Midbrain (tissue), 1 donor: ENCODE data around the gene RBM4.
"Not testable (repeated sequence)": the region's sequence is repeated elsewhere in the genome, so short reads cannot be mapped to it uniquely, and the experiment has no call there.

Source experiments
- DNase-seq: peaks from one replicate; lab custom pipeline; 2025; lab: John Stamatoyannopoulos, UW

Gene RBM4

DNA sequence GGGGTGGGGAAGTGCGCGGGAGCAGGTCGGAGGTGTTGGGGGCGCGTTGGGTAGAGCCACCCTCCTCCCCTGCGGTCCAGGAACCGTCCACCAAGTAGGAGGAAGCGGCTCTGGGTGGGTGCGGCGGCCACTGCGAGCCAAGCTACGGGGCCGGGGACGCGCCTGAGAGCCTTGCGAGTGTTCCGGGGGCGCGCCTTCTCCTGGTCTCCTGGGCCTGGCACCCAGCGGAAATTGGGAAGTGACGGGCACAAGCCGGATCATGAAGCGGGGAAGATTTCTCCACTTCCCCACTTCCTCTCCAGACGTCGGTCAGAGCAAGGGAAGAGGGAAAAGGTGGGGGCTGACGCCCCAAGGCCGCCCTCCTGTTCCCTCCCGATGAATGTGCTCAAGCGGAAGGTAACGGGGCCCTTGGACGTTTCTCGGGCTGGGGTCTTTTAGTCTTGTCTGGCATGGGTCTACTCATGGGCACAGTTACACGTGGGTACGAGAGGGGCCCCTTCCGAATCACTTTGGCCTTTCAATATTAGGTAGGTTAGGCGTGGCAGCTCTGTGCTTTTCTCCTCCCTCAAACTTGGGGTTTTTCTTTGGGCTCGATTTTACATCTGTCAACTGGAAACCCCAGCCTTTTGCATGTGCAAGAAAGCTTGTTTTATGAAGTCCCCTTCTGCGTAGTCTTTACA is 21.2 kb upstream of the RBM4 start:
- DNase-seq = no peak

GRCh38 chr11:66619080-66619554 is 19.4 kb upstream of the RBM4 start:
- DNase-seq = peak; percentile 21

- DNase-seq = no peak
Measured at GRCh38 chr11:66624450-66624849, 14.1 kb upstream of the RBM4 start.

DNA sequence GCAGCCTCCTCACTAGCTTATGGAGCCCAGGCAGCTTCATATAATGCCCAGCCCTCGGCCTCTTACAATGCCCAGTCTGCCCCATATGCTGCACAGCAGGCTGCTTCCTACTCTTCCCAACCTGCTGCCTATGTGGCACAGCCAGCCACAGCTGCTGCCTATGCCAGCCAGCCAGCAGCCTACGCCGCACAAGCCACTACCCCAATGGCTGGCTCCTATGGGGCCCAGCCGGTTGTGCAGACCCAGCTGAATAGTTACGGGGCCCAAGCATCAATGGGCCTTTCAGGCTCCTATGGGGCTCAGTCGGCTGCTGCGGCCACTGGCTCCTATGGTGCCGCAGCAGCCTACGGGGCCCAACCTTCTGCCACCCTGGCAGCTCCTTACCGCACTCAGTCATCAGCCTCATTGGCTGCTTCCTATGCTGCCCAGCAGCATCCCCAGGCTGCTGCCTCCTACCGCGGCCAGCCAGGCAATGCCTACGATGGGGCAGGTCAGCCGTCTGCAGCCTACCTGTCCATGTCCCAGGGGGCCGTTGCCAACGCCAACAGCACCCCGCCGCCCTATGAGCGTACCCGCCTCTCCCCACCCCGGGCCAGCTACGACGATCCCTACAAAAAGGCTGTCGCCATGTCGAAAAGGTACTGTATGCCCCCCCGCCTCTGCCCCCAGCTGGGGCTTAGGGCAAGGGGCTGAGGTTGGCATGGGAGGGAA is 13.3 kb upstream of the RBM4 start:
- no peak for DNase-seq

DNA sequence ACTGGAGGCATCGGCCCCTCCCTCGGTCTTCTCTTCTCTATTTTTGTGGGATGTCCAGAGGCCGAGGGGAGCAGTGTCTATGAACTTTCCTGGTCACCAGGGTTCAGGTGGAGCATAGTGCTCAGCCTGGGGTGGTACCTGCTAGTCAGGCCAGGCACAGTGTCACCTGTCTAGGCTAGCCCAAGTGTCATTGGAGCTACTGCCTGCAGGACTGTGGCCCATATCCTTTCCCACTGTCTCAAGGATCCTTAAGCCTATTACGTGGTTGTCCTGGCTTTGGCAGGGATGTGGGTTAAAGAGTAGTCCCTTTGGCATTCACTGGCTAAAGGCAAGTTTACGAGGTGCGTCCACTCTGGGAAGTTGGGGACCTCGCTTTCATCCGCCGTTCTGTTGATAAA is 12.8 kb upstream of the RBM4 start:
- no peak for DNase-seq

- no peak for DNase-seq
Measured at GRCh38 chr11:66626382-66626781, 12.1 kb upstream of the RBM4 start.

GRCh38 chr11:66626926-66627325 is 11.6 kb upstream of the RBM4 start:
- peak; percentile 1 for DNase-seq

DNA sequence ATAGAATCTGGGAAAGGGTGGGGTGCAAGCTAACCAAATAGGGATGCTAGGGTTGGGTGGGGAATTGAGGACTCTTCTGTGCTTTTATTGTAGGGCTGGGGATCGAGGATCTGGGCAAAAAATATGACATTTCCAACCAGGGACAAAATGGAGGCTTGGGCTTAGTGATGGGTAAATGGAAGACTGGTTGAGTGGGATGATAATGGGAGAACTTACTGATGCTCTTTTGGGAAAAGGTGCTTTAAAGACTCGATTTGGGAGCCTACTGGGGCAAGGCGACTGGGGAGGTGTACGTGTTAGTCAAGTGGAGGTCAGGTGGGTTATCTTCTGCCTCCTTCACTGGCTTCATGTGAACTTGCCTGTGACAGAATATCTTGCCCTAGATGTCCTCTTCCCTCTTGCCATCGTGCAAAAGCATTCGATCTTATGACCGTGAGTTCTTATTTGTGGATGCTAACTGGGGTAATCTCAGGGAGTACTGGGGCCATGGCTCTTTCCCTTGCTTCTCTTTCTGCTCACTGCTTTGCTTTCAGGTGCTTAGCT is 10.4 kb upstream of the RBM4 start:
- DNase-seq = no peak

DNA sequence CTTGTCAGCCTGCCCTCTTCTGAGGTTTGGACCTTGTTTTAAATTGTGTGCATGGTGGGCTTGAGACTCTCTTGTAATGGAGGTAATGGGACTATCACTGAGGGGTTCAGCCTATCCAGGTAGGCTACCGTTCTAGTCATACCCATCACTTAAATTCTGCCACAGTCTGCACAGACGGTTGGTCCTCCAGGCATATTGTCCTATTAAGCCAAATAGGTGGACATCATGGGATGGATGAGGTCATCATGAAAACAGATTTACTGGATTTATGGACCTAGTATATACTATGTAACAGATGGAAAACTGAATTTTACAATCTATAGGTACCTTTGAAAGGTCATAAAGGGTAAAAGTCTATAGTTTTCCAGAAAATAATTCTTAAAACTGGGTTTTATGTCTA is 9.1 kb upstream of the RBM4 start:
- no peak for DNase-seq

DNA sequence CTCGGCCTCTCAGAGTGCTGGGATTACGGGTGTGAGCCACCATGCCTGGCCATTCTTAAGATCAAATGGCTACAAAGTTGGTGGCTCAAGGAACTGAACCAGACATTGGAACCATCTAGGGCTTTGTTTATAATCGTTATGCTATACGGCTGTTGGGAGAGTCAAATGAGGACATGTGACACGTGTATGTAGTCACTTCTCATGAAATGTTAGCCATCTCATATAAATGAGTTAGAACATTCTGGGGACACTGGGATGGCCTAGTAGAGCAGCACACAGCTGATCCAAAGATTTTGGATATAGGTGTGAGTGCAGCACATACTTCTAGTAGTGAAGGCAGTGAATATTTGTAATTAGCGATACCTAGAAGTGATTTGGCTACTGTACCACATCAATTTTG is 6.6 kb upstream of the RBM4 start:
- no peak for DNase-seq

- DNase-seq = no peak
Measured at GRCh38 chr11:66632952-66633351, 5.6 kb upstream of the RBM4 start.

GRCh38 chr11:66636411-66636810 is 2.1 kb upstream of the RBM4 start:
- no peak for DNase-seq

DNA sequence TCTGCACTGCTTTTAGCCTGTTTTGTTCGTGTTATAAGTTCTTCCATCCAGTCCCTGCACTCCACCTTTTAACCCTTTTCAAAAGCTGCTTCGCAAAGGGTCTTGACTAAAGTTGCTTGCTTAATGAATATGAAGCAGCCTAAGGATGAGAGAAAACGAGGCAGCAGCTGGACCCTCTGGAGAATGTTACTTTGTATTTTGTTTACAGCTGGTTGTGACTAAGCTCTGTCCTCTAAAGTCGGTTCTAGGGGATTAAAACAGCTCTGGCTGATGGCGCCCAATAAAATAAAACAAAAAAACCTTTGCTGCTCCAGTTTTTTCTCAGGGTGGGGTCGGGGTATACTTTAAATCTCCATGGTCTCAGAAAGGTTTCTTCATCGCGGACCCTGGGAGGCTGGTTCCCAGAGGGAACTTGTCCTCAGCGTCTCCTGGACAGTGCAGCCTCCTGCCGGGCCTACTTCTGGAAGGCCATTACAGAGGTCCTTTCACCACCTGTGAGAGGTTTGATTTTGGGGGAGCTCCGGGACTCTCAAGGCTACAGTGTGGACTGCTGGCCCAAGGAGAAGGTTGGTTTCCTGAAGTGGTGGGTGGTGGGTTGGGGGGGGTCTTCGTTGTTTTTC is 836 bp upstream of the RBM4 start:
- no peak for DNase-seq

- no peak for DNase-seq
Measured at GRCh38 chr11:66639066-66639813, 737 bp downstream of the RBM4 start.

GRCh38 chr11:66639814-66640340 is 1.4 kb downstream of the RBM4 start:
- DNase-seq = not testable (repeated sequence)

DNA sequence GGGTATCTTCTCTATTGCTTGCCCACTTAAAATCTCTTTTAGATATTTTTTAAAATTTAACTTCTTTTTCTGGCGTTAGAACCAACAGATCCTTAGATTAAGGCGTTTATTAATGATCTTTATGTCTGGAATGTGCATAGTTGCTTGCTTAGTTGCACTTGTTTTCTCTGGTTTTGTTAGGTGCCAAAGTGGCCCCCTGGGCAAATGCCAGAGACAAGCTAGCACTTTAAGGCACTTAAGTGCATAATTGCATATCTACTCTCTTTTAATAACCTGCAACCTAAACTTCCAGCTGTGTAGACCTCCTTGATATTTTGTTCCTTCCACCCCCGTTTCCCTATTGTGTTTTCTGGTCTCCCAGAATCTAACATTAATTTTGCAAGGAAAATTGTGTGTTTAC is 3.3 kb downstream of the RBM4 start:
- no peak for DNase-seq

DNA sequence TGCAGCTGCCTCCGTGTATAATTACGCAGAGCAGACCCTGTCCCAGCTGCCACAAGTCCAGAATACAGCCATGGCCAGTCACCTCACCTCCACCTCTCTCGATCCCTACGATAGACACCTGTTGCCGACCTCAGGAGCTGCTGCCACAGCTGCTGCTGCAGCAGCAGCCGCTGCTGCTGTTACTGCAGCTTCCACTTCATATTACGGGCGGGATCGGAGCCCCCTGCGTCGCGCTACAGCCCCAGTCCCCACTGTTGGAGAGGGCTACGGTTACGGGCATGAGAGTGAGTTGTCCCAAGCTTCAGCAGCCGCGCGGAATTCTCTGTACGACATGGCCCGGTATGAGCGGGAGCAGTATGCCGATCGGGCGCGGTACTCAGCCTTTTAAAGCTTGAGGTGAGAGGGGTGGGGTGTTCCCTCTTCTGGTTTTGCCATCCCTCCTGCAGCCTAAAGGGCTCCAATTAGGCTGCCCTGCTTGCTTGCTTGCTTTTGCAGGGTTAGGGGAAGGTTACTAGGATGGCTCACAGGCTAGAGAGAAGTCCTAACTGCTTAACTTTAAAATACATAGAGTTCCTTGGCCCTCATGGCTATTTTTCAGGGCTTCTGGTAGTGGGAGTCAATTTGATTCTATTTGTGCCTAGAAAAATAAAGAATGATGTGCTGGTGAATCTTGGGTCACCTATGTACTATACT is 5.4 kb downstream of the RBM4 start:
- DNase-seq = no peak

- DNase-seq = no peak
Measured at GRCh38 chr11:66646828-66647227, 8.3 kb downstream of the RBM4 start.

GRCh38 chr11:66649903-66650302 is 11.4 kb downstream of the RBM4 start:
- DNase-seq = no peak

- DNase-seq = no peak
Measured at GRCh38 chr11:66651016-66651415, 12.5 kb downstream of the RBM4 start.

DNA sequence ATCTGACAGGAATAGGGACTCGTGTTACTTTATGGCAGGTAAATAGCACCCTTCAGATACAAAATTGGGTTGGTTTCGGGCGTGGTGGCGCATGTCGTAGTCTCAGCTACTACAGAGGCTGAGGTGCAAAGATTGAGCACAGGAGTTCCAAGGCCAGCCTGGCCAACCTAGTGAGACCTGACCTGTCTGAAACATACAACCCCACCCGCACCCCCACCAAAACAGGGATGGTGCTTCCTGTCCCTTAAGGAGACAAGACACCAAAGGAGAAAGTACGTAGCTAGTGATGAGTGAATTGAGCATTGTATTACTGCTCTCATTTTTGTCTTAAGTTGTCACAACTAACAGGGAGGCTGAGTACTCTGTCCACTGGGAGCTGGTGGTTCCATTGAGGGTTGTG is 14.1 kb downstream of the RBM4 start:
- DNase-seq = no peak
